GM23338 (cell line): ENCODE measurements around the gene CHCHD6. TPM values are rescaled to one million over a fixed set of nuclear protein-coding genes. Genes with fewer than 3 reads are reported as not detected.

Source experiments
- ATAC-seq: fragments of 200-7000 bp; cut with Tn5 transposase; 3 replicates; pipeline ENCODE4 v1.9.1; 2020
- DNase-seq: peaks from one replicate; pipeline ENCODE4 v3.0.0-alpha.2; 2015; ENCODE audit warnings: low spot score
- H2AFZ ChIP-seq: fragments of 200-600 bp; sonication (generic); 2 replicates; pipeline ENCODE4 v1.8.0; 2016; ENCODE audit warnings: antibody characterized with exemption, mild to moderate bottlenecking, moderate library complexity
- H3F3A ChIP-seq: fragments of 200-600 bp; sonication (generic); replicated peaks from 2 replicates; pipeline ENCODE4 v1.8.0; 2017; ENCODE audit warnings: antibody characterized with exemption, mixed run types, low read depth
- H3K27ac ChIP-seq: fragments of 200-600 bp; sonication (generic); 2 replicates; pipeline ENCODE4 v1.6.1; 2016; ENCODE audit warnings: low read depth
- H3K27me3 ChIP-seq: fragments of 200-600 bp; sonication (generic); 2 replicates; pipeline ENCODE4 v1.8.0; 2016; ENCODE audit warnings: mild to moderate bottlenecking, mixed run types, moderate library complexity; ENCODE audit not compliant: insufficient read depth
- H3K36me3 ChIP-seq: fragments of 200-600 bp; sonication (generic); 2 replicates; pipeline ENCODE4 v1.8.0; 2016; ENCODE audit warnings: mild to moderate bottlenecking; ENCODE audit not compliant: insufficient read depth
- H3K4me1 ChIP-seq: fragments of 200-600 bp; sonication (generic); 2 replicates; pipeline ENCODE4 v1.8.0; 2016; ENCODE audit warnings: mild to moderate bottlenecking, moderate library complexity; ENCODE audit not compliant: insufficient read depth
- H3K4me2 ChIP-seq: fragments of 200-600 bp; sonication (generic); 2 replicates; pipeline ENCODE4 v1.7.1; 2017; ENCODE audit warnings: mixed run types
- H3K4me3 ChIP-seq: fragments of 200-600 bp; sonication (generic); 2 replicates; pipeline ENCODE4 v1.6.1; 2016; ENCODE audit warnings: mixed run types
- H3K79me2 ChIP-seq: fragments of 200-600 bp; sonication (generic); replicated peaks from 2 replicates; pipeline ENCODE4 v1.8.0; 2017; ENCODE audit warnings: mild to moderate bottlenecking; ENCODE audit not compliant: insufficient read depth
- H3K9me2 ChIP-seq: fragments of 200-600 bp; sonication (generic); 2 replicates; pipeline ENCODE4 v1.8.0; 2017; ENCODE audit not compliant: insufficient read depth
- H4K20me1 ChIP-seq: fragments of 200-600 bp; sonication (generic); replicated peaks from 2 replicates; pipeline ENCODE4 v1.8.0; 2017; ENCODE audit warnings: mild to moderate bottlenecking; ENCODE audit not compliant: insufficient read depth
- H3K27ac Mint-ChIP-seq: 2 replicates; pipeline ENCODE4 v1.8.0; 2020; ENCODE audit warnings: inconsistent platforms, mild to moderate bottlenecking, moderate library complexity, mixed read lengths
- H3K27me3 Mint-ChIP-seq: 3 replicates; pipeline ENCODE4 v1.8.0; 2022; ENCODE audit warnings: low read depth, mild to moderate bottlenecking, moderate library complexity, mixed read lengths, inconsistent platforms; ENCODE audit not compliant: insufficient read depth, poor library complexity
- H3K36me3 Mint-ChIP-seq: 3 replicates; pipeline ENCODE4 v1.8.0; 2021; ENCODE audit warnings: low read depth, mild to moderate bottlenecking, inconsistent platforms, moderate library complexity, mixed read lengths
- H3K4me1 Mint-ChIP-seq: 3 replicates; pipeline ENCODE4 v1.8.0; 2020; ENCODE audit warnings: mild to moderate bottlenecking, inconsistent platforms, mixed read lengths
- H3K4me3 Mint-ChIP-seq: 3 replicates; pipeline ENCODE4 v1.8.0; 2021; ENCODE audit warnings: moderate library complexity, mild to moderate bottlenecking, inconsistent platforms, mixed read lengths
- H3K9me3 Mint-ChIP-seq: 3 replicates; pipeline ENCODE4 v1.8.0; 2020; ENCODE audit warnings: moderate library complexity, mild to moderate bottlenecking, inconsistent platforms, mixed read lengths
- CREB1 ChIP-seq: fragments of 250-450 bp; sonication (Bioruptor Pico); IDR thresholded peaks from 2 replicates; pipeline ENCODE4 v1.5.0; 2020; ENCODE audit warnings: low read depth, mild to moderate bottlenecking, moderate library complexity
- EZH2 ChIP-seq: fragments of 200-600 bp; sonication (generic); IDR thresholded peaks from one replicate; pipeline ENCODE4 v1.8.0; 2017; ENCODE audit warnings: antibody characterized with exemption, mild to moderate bottlenecking, low read depth; ENCODE audit not compliant: unreplicated experiment
- EZH2phosphoT487 ChIP-seq: fragments of 200-600 bp; sonication (generic); IDR thresholded peaks from one replicate; pipeline ENCODE4 v1.8.1; 2018; ENCODE audit warnings: antibody characterized with exemption; ENCODE audit not compliant: unreplicated experiment
- JUNB ChIP-seq: IDR thresholded peaks from one replicate; pipeline ENCODE4 v1.6.1; 2016; ENCODE audit warnings: antibody characterized with exemption; ENCODE audit not compliant: unreplicated experiment
- NANOG ChIP-seq: IDR thresholded peaks from 2 replicates; pipeline ENCODE4 v1.6.1; 2016; ENCODE audit warnings: antibody characterized with exemption, borderline replicate concordance
- POLR2AphosphoS5 ChIP-seq: IDR thresholded peaks from 2 replicates; pipeline ENCODE4 v1.6.1; 2016; ENCODE audit warnings: antibody characterized with exemption, low read depth
- STAT1 ChIP-seq: IDR thresholded peaks from one replicate; pipeline ENCODE4 v1.6.1; 2016; ENCODE audit warnings: antibody characterized with exemption; ENCODE audit not compliant: unreplicated experiment
- ZNF114 ChIP-seq: fragments of 250-450 bp; sonication (Bioruptor Pico); IDR thresholded peaks from 2 replicates; pipeline ENCODE4 v1.5.0; 2020; ENCODE audit warnings: mild to moderate bottlenecking, moderate library complexity
- ZNF331 ChIP-seq: fragments of 250-450 bp; sonication (Bioruptor Pico); IDR thresholded peaks from 2 replicates; pipeline ENCODE4 v1.5.0; 2020; ENCODE audit warnings: low read depth, mild to moderate bottlenecking, moderate library complexity
- polyA plus RNA-seq: library from polyadenylated mRNA; unstranded; fragments of >200 nt; fragmentation: Nextera tagmentation; extraction: Ambion mirVana; gene quantifications from 2 replicates; pipeline ENCODE4 v1.2.1, GENCODE V29; 2016
- total RNA-seq: library from RNA; depleted of rRNA; stranded (reverse); fragments of >200 nt; shearing (Covaris generic); gene quantifications from 2 replicates; pipeline ENCODE4 v1.2.3, GENCODE V29; 2014
- TF ChIP-seq, protein P1 (sequence below), 2 experiments: fragments of 200-600 bp in 1 of 2; sonication (generic) in 1 of 2; conservative IDR thresholded peaks; 2 replicates each; pipeline versions ENCODE4 v1.5.1 to v1.6.1; 2016 to 2017; ENCODE audit warnings: antibody characterized with exemption in 2 of 2, low read depth in 2 of 2, mild to moderate bottlenecking in 2 of 2, moderate library complexity in 1 of 2
- TF ChIP-seq, protein P2 (sequence below): IDR thresholded peaks from one replicate; pipeline ENCODE4 v1.6.1; 2018; ENCODE audit warnings: antibody characterized with exemption; ENCODE audit not compliant: unreplicated experiment
- TF ChIP-seq, protein P3 (sequence below): IDR thresholded peaks from 2 replicates; pipeline ENCODE4 v1.6.1; 2016; ENCODE audit warnings: antibody characterized with exemption
- TF ChIP-seq, protein P4 (sequence below): fragments of 250-450 bp; sonication (Bioruptor Pico); IDR thresholded peaks from 2 replicates; pipeline ENCODE4 v1.5.0; 2020; ENCODE audit warnings: mild to moderate bottlenecking, moderate library complexity

Gene CHCHD6
- total and polyA plus RNA-seq, 2 experiments from 2014 or later, result 28.8 to 43.0 TPM

DNA sequence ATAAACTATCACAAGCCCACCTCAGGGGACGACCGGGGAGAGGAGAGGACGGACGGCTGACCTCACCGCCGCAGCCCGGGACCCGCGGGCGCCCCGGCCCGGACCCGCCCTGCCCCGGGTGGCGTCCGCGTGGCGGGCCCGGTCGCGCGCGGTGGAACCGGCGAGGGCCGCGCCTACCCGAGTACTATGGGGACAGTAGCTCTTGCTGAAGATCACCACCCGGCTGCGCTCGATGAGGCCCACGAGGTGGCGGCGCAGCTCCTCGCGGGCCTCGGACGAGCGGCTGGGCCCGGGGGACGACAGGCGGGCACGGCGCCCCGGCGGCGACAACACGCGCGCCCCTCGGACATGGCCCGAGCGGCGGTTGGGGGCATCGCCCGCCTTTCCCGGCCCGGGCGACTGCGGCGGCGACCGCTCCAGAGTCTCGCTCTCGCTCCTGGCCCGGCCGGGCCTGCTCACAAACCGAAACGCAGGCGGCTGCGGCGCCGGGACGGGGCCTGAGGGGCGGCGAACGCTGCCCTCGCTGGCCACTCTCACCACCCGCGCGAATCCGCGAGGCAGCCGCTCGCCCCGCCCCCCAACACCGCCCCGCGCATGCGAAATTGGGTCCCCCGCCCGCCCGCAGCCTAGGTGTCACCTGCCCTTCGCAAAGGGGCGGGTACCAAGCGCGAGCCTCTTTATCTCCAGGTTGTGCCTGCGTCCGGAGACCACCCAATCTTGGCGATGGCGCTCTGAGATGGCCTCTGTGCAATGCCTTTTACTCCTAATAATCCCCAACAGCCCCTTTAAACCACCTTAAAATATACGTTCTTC is 49.3 kb upstream of the CHCHD6 start, which contains the start of gene TXNRD3:
TSS of gene TXNRD3 (minus strand) at position 554 of the 813 bp plus-strand sequence.
- ATAC-seq (peak; percentile 87), DNase-seq (peak; percentile 78)
- peaks cover 3% of the 10 kb centered on the region; the same call in 1 of the 3 replicates for H3K4me1 Mint-ChIP-seq
- H3K36me3 ChIP-seq, result no peaks in the 10 kb centered on the region
- H4K20me1 ChIP-seq, result no peaks in the 10 kb centered on the region; the same call in 1 of the 2 replicates
- H3F3A ChIP-seq, result no peaks in the 10 kb centered on the region
- no peaks in the 10 kb centered on the region for H3K79me2 ChIP-seq
- H3K4me3 Mint-ChIP-seq, result peak within 1 kb of the TSS; percentile 82
- peaks cover 28% of the 10 kb centered on the region for H3K27me3 ChIP-seq
- H3K9me2 ChIP-seq, result no peaks in the 10 kb centered on the region
- H3K27ac ChIP-seq, result no peak within 1 kb of the TSS
- H2AFZ ChIP-seq, result peak within 1 kb of the TSS; percentile 94
- no peak within 1 kb of the TSS for H3K27ac Mint-ChIP-seq
- H3K36me3 Mint-ChIP-seq, result peaks cover 4% of the 10 kb centered on the region; the same call in 1 of the 3 replicates
- no peaks in the 10 kb centered on the region; the same call in 1 of the 2 replicates for H3K4me1 ChIP-seq
- peaks cover 14% of the 10 kb centered on the region for H3K9me3 Mint-ChIP-seq
- peak within 1 kb of the TSS; percentile 59 for H3K4me3 ChIP-seq
- H3K27me3 Mint-ChIP-seq, result peaks cover 17% of the 10 kb centered on the region
- H3K4me2 ChIP-seq, result peak within 1 kb of the TSS; percentile 92
- no peak for TF ChIP-seq EZH2phosphoT487
- peak; percentile 56 for TF ChIP-seq POLR2AphosphoS5
- TF ChIP-seq NANOG, result no peak
- TF ChIP-seq, protein P1, sequence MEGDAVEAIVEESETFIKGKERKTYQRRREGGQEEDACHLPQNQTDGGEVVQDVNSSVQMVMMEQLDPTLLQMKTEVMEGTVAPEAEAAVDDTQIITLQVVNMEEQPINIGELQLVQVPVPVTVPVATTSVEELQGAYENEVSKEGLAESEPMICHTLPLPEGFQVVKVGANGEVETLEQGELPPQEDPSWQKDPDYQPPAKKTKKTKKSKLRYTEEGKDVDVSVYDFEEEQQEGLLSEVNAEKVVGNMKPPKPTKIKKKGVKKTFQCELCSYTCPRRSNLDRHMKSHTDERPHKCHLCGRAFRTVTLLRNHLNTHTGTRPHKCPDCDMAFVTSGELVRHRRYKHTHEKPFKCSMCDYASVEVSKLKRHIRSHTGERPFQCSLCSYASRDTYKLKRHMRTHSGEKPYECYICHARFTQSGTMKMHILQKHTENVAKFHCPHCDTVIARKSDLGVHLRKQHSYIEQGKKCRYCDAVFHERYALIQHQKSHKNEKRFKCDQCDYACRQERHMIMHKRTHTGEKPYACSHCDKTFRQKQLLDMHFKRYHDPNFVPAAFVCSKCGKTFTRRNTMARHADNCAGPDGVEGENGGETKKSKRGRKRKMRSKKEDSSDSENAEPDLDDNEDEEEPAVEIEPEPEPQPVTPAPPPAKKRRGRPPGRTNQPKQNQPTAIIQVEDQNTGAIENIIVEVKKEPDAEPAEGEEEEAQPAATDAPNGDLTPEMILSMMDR (conservative IDR thresholded peaks at IDR 0.05; ENCODE audit: low read depth in 2 of 2), result peak in 1 of 2 experiments; percentile 2; a peak in 1 of 4 replicates
- TF ChIP-seq JUNB, result no peak
- TF ChIP-seq ZNF331 (CRISPR knock-in tag), result no peak
- TF ChIP-seq EZH2, result peak; percentile 4
- TF ChIP-seq, protein P2, sequence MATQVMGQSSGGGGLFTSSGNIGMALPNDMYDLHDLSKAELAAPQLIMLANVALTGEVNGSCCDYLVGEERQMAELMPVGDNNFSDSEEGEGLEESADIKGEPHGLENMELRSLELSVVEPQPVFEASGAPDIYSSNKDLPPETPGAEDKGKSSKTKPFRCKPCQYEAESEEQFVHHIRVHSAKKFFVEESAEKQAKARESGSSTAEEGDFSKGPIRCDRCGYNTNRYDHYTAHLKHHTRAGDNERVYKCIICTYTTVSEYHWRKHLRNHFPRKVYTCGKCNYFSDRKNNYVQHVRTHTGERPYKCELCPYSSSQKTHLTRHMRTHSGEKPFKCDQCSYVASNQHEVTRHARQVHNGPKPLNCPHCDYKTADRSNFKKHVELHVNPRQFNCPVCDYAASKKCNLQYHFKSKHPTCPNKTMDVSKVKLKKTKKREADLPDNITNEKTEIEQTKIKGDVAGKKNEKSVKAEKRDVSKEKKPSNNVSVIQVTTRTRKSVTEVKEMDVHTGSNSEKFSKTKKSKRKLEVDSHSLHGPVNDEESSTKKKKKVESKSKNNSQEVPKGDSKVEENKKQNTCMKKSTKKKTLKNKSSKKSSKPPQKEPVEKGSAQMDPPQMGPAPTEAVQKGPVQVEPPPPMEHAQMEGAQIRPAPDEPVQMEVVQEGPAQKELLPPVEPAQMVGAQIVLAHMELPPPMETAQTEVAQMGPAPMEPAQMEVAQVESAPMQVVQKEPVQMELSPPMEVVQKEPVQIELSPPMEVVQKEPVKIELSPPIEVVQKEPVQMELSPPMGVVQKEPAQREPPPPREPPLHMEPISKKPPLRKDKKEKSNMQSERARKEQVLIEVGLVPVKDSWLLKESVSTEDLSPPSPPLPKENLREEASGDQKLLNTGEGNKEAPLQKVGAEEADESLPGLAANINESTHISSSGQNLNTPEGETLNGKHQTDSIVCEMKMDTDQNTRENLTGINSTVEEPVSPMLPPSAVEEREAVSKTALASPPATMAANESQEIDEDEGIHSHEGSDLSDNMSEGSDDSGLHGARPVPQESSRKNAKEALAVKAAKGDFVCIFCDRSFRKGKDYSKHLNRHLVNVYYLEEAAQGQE, result no peak
- TF ChIP-seq, protein P3, sequence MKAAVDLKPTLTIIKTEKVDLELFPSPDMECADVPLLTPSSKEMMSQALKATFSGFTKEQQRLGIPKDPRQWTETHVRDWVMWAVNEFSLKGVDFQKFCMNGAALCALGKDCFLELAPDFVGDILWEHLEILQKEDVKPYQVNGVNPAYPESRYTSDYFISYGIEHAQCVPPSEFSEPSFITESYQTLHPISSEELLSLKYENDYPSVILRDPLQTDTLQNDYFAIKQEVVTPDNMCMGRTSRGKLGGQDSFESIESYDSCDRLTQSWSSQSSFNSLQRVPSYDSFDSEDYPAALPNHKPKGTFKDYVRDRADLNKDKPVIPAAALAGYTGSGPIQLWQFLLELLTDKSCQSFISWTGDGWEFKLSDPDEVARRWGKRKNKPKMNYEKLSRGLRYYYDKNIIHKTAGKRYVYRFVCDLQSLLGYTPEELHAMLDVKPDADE, result no peak
- no peak for TF ChIP-seq CREB1 (CRISPR knock-in tag)
- TF ChIP-seq, protein P4, sequence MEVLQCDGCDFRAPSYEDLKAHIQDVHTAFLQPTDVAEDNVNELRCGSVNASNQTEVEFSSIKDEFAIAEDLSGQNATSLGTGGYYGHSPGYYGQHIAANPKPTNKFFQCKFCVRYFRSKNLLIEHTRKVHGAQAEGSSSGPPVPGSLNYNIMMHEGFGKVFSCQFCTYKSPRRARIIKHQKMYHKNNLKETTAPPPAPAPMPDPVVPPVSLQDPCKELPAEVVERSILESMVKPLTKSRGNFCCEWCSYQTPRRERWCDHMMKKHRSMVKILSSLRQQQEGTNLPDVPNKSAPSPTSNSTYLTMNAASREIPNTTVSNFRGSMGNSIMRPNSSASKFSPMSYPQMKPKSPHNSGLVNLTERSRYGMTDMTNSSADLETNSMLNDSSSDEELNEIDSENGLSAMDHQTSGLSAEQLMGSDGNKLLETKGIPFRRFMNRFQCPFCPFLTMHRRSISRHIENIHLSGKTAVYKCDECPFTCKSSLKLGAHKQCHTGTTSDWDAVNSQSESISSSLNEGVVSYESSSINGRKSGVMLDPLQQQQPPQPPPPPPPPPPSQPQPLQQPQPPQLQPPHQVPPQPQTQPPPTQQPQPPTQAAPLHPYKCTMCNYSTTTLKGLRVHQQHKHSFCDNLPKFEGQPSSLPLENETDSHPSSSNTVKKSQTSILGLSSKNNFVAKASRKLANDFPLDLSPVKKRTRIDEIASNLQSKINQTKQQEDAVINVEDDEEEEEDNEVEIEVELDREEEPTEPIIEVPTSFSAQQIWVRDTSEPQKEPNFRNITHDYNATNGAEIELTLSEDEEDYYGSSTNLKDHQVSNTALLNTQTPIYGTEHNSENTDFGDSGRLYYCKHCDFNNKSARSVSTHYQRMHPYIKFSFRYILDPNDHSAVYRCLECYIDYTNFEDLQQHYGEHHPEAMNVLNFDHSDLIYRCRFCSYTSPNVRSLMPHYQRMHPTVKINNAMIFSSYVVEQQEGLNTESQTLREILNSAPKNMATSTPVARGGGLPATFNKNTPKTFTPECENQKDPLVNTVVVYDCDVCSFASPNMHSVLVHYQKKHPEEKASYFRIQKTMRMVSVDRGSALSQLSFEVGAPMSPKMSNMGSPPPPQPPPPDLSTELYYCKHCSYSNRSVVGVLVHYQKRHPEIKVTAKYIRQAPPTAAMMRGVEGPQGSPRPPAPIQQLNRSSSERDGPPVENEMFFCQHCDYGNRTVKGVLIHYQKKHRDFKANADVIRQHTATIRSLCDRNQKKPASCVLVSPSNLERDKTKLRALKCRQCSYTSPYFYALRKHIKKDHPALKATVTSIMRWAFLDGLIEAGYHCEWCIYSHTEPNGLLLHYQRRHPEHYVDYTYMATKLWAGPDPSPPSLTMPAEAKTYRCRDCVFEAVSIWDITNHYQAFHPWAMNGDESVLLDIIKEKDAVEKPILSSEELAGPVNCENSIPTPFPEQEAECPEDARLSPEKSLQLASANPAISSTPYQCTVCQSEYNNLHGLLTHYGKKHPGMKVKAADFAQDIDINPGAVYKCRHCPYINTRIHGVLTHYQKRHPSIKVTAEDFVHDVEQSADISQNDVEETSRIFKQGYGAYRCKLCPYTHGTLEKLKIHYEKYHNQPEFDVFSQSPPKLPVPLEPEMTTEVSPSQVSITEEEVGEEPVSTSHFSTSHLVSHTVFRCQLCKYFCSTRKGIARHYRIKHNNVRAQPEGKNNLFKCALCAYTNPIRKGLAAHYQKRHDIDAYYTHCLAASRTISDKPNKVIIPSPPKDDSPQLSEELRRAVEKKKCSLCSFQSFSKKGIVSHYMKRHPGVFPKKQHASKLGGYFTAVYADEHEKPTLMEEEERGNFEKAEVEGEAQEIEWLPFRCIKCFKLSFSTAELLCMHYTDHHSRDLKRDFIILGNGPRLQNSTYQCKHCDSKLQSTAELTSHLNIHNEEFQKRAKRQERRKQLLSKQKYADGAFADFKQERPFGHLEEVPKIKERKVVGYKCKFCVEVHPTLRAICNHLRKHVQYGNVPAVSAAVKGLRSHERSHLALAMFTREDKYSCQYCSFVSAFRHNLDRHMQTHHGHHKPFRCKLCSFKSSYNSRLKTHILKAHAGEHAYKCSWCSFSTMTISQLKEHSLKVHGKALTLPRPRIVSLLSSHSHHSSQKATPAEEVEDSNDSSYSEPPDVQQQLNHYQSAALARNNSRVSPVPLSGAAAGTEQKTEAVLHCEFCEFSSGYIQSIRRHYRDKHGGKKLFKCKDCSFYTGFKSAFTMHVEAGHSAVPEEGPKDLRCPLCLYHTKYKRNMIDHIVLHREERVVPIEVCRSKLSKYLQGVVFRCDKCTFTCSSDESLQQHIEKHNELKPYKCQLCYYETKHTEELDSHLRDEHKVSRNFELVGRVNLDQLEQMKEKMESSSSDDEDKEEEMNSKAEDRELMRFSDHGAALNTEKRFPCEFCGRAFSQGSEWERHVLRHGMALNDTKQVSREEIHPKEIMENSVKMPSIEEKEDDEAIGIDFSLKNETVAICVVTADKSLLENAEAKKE (CRISPR knock-in tag), result no peak
- no peak for TF ChIP-seq STAT1
- TF ChIP-seq ZNF114 (CRISPR knock-in tag), result no peak
